Stimulated activated CD4-positive, alpha-beta T cell treated with anti-CD3 and anti-CD28 coated beads, Interleukin-4, amount 100 ng/mL, for 48 hours (primary cell): ENCODE data around the gene LAMA4.
"Not testable (repeated sequence)": the region's sequence is repeated elsewhere in the genome, so short reads cannot be mapped to it uniquely, and the experiment has no call there.

Experiments used
- DNase-seq, 2 donors: peaks; one replicate each; pipeline ENCODE4 v3.0.0-alpha.2; 2020; ENCODE audit warnings: low read depth in 2 of 2

LAMA4 gene

GRCh38 chr6:112209131-112209530, 45.2 kb downstream of the LAMA4 start:
- no peak for DNase-seq

GRCh38 chr6:112207776-112208175, 46.6 kb downstream of the LAMA4 start:
- no peak for DNase-seq

- no peak for DNase-seq
Observed at GRCh38 chr6:112207131-112207530, 47.2 kb downstream of the LAMA4 start.

- DNase-seq, result no peak
Observed at GRCh38 chr6:112206110-112206458, 48.3 kb downstream of the LAMA4 start.

- no peak for DNase-seq
Observed at GRCh38 chr6:112205427-112206109, 48.8 kb downstream of the LAMA4 start.

GRCh38 chr6:112204350-112204706, 50.0 kb downstream of the LAMA4 start:
- no peak for DNase-seq

- no peak for DNase-seq
Observed at GRCh38 chr6:112203577-112204349, 50.6 kb downstream of the LAMA4 start.

- no peak for DNase-seq
Observed at GRCh38 chr6:112202639-112203341, 51.6 kb downstream of the LAMA4 start.

- DNase-seq, result not testable (repeated sequence)
Observed at GRCh38 chr6:112200185-112200914, 54.0 kb downstream of the LAMA4 start.

- no peak for DNase-seq
Observed at GRCh38 chr6:112199001-112199403, 55.4 kb downstream of the LAMA4 start.

- no peak for DNase-seq
Observed at GRCh38 chr6:112198582-112198981, 55.8 kb downstream of the LAMA4 start.

GRCh38 chr6:112197636-112198035, 56.7 kb downstream of the LAMA4 start:
- no peak for DNase-seq

- DNase-seq, result no peak
Observed at GRCh38 chr6:112196306-112196705, 58.1 kb downstream of the LAMA4 start.

- DNase-seq, result no peak
Observed at GRCh38 chr6:112195166-112195565, 59.2 kb downstream of the LAMA4 start.

GRCh38 chr6:112194511-112194910, 59.9 kb downstream of the LAMA4 start:
- DNase-seq, result no peak

- DNase-seq, result no peak
Observed at GRCh38 chr6:112193535-112194051, 60.8 kb downstream of the LAMA4 start.

- no peak for DNase-seq
Observed at GRCh38 chr6:112193117-112193516, 61.2 kb downstream of the LAMA4 start.

GRCh38 chr6:112191509-112192020, 62.8 kb downstream of the LAMA4 start:
- DNase-seq, result no peak

- no peak for DNase-seq
Observed at GRCh38 chr6:112190164-112190563, 64.2 kb downstream of the LAMA4 start.

- DNase-seq, result no peak
Observed at GRCh38 chr6:112189494-112189893, 64.9 kb downstream of the LAMA4 start.

GRCh38 chr6:112188906-112189305, 65.5 kb downstream of the LAMA4 start:
- DNase-seq, result no peak

- no peak for DNase-seq
Observed at GRCh38 chr6:112187736-112188135, 66.6 kb downstream of the LAMA4 start.
